ENCODE measurements around the gene USP15. TPM values are rescaled to one million over a fixed set of nuclear protein-coding genes. Genes with fewer than 3 reads are reported as not detected.

Gene USP15
- total and polyA plus RNA-seq, 2 experiments from 2014 or later = 20.6 to 42.4 TPM

- Histone ChIP-seq H3K79me2 (no peaks in the 10 kb centered on the region), H2AFZ (no peak overlapping the region), H3K4me1 (ENCODE audit: insufficient read depth) (no peaks in the 10 kb centered on the region), H3K36me3 (replicated peaks; ENCODE audit: insufficient read depth, low read depth) (no peaks in the 10 kb centered on the region), H3K9me2 (replicated peaks; ENCODE audit: insufficient read depth) (no peaks in the 10 kb centered on the region), H3K27ac (no peak overlapping the region), H3K4me2 (no peak overlapping the region), H3K27me3 (no peaks in the 10 kb centered on the region), H4K20me1 (ENCODE audit: insufficient read depth, poor library complexity, severe bottlenecking) (no peaks in the 10 kb centered on the region), H3K4me3 (no peak overlapping the region), H3K9me3 (ENCODE audit: low read depth) (no peaks in the 10 kb centered on the region)
- 69% methylated on average over 2 of the region's 2 CpGs for WGBS (ENCODE audit: low lambda C conversion rate, missing lambda C conversion rate)
- no peak for DNase-seq (ENCODE audit: low spot score)
- TF ChIP-seq CTCF (IDR thresholded peaks at IDR 0.05; ENCODE audit: poor library complexity) = no peak
- TF ChIP-seq EZH2 (IDR thresholded peaks at IDR 0.05; ENCODE audit: borderline replicate concordance) = no peak
- TF ChIP-seq EZH2phosphoT487 (IDR thresholded peaks at IDR 0.05; ENCODE audit: low read depth, severe bottlenecking, unreplicated experiment) = no peak
These were observed 90.3 kb downstream of the USP15 start for GRCh38 chr12:62350554-62350953.

GRCh38 chr12:62351326-62351725, 91.1 kb downstream of the USP15 start:
- Histone ChIP-seq H3K9me2 (replicated peaks; ENCODE audit: insufficient read depth) (no peaks in the 10 kb centered on the region), H4K20me1 (ENCODE audit: insufficient read depth, poor library complexity, severe bottlenecking) (no peaks in the 10 kb centered on the region), H3K4me2 (no peak overlapping the region), H3K79me2 (no peaks in the 10 kb centered on the region), H3K36me3 (replicated peaks; ENCODE audit: insufficient read depth, low read depth) (no peaks in the 10 kb centered on the region), H3K4me1 (ENCODE audit: insufficient read depth) (no peaks in the 10 kb centered on the region), H3K27me3 (no peaks in the 10 kb centered on the region), H3K4me3 (no peak overlapping the region), H2AFZ (no peak overlapping the region), H3K27ac (no peak overlapping the region), H3K9me3 (ENCODE audit: low read depth) (no peaks in the 10 kb centered on the region)
- DNase-seq (ENCODE audit: low spot score) = no peak
- TF ChIP-seq CTCF (IDR thresholded peaks at IDR 0.05; ENCODE audit: poor library complexity) = no peak
- TF ChIP-seq EZH2phosphoT487 (IDR thresholded peaks at IDR 0.05; ENCODE audit: low read depth, severe bottlenecking, unreplicated experiment) = no peak
- no peak for TF ChIP-seq EZH2 (IDR thresholded peaks at IDR 0.05; ENCODE audit: borderline replicate concordance)
- WGBS (ENCODE audit: low lambda C conversion rate, missing lambda C conversion rate) = 94% methylated on average over 1 of the region's 1 CpG

GRCh38 chr12:62361048-62361447, 100.8 kb downstream of the USP15 start:
- WGBS (ENCODE audit: low lambda C conversion rate, missing lambda C conversion rate) = 82% methylated on average over 2 of the region's 2 CpGs
- no peaks in the 10 kb centered on the region for H3K9me2 ChIP-seq (replicated peaks; ENCODE audit: insufficient read depth)

More at GRCh38 chr12:62361048-62361447, 100.8 kb downstream of the USP15 start:
- Histone ChIP-seq H3K9me3 (ENCODE audit: low read depth) (no peaks in the 10 kb centered on the region), H3K27ac (no peak overlapping the region), H3K4me2 (no peak overlapping the region), H4K20me1 (ENCODE audit: insufficient read depth, poor library complexity, severe bottlenecking) (no peaks in the 10 kb centered on the region), H3K27me3 (no peaks in the 10 kb centered on the region), H3K79me2 (peaks cover 3% of the 10 kb centered on the region), H3K4me3 (no peak overlapping the region), H2AFZ (no peak overlapping the region), H3K36me3 (replicated peaks; ENCODE audit: insufficient read depth, low read depth) (no peaks in the 10 kb centered on the region), H3K4me1 (ENCODE audit: insufficient read depth) (no peaks in the 10 kb centered on the region)
- TF ChIP-seq CTCF (IDR thresholded peaks at IDR 0.05; ENCODE audit: poor library complexity) (no peak), EZH2 (IDR thresholded peaks at IDR 0.05; ENCODE audit: borderline replicate concordance) (no peak), EZH2phosphoT487 (IDR thresholded peaks at IDR 0.05; ENCODE audit: low read depth, severe bottlenecking, unreplicated experiment) (no peak)
- no peak for DNase-seq (ENCODE audit: low spot score)
